Amygdala (tissue), 56 donors: ENCODE results near the gene WIF1.

ENCODE experiments used
- DNase-seq, 56 donors: peaks; one replicate each; lab custom pipeline; 2025; lab: John Stamatoyannopoulos, UW

Gene WIF1

GRCh38 chr12:65123435-65124063, 2.4 kb upstream of the WIF1 start:
- peak in 1 of 56 donors; percentile 16 for DNase-seq

GRCh38 chr12:65122703-65123102, 1.6 kb upstream of the WIF1 start:
- DNase-seq = no peak

GRCh38 chr12:65121956-65122469, 908 bp upstream of the WIF1 start:
- DNase-seq = no peak

GRCh38 chr12:65119063-65119462, 2.0 kb downstream of the WIF1 start:
- no peak for DNase-seq

- DNase-seq = no peak
Observed at GRCh38 chr12:65113621-65114035, 7.5 kb downstream of the WIF1 start.

GRCh38 chr12:65106948-65107347, 14.2 kb downstream of the WIF1 start:
- DNase-seq = no peak

GRCh38 chr12:65100140-65100539, 21.0 kb downstream of the WIF1 start:
- DNase-seq = no peak

GRCh38 chr12:65099182-65099581, 21.9 kb downstream of the WIF1 start:
- DNase-seq = no peak

- DNase-seq = no peak
Observed at GRCh38 chr12:65098364-65098763, 22.7 kb downstream of the WIF1 start.

GRCh38 chr12:65094722-65095121, 26.4 kb downstream of the WIF1 start:
- no peak for DNase-seq

GRCh38 chr12:65093606-65094005, 27.5 kb downstream of the WIF1 start:
- no peak for DNase-seq

- no peak for DNase-seq
Observed at GRCh38 chr12:65090461-65090860, 30.6 kb downstream of the WIF1 start.

- no peak for DNase-seq
Observed at GRCh38 chr12:65086236-65086635, 34.9 kb downstream of the WIF1 start.

- no peak for DNase-seq
Observed at GRCh38 chr12:65084579-65084978, 36.5 kb downstream of the WIF1 start.

- DNase-seq = no peak
Observed at GRCh38 chr12:65083581-65083980, 37.5 kb downstream of the WIF1 start.

- no peak for DNase-seq
Observed at GRCh38 chr12:65082406-65082805, 38.7 kb downstream of the WIF1 start.

GRCh38 chr12:65081496-65081895, 39.6 kb downstream of the WIF1 start:
- no peak for DNase-seq

- no peak for DNase-seq
Observed at GRCh38 chr12:65074932-65075331, 46.2 kb downstream of the WIF1 start.

GRCh38 chr12:65069336-65069735, 51.8 kb downstream of the WIF1 start:
- DNase-seq = no peak

- no peak for DNase-seq
Observed at GRCh38 chr12:65067383-65067782, 53.7 kb downstream of the WIF1 start.

- no peak for DNase-seq
Observed at GRCh38 chr12:65055859-65056258, 65.2 kb downstream of the WIF1 start.

GRCh38 chr12:65051218-65051617, 69.9 kb downstream of the WIF1 start:
- no peak for DNase-seq

- no peak for DNase-seq
Observed at GRCh38 chr12:65045269-65045668, 75.8 kb downstream of the WIF1 start.
